ENCODE results near the gene PPHLN1.

PPHLN1 gene

DNA sequence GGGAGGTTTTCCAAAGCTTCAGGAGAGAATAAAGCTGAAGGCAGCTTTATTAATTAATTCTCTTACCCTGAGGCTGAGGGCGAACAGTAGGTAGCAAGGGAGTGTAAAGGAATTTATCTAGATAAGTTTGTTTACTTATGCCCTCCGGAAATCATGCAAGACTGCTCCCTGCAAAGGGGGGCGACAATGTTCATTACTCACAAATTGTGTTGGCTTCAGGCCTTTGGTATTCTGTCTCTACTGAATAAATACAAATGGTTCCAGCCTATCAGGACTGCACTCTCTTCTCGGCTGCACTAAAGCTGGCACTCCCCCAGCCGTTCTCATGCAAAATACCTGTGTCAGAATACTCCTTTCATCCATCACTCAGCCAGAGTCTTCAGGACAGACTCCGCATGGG lies 120.8 kb downstream of the PPHLN1 start:
- DNase-seq: no peak

DNA sequence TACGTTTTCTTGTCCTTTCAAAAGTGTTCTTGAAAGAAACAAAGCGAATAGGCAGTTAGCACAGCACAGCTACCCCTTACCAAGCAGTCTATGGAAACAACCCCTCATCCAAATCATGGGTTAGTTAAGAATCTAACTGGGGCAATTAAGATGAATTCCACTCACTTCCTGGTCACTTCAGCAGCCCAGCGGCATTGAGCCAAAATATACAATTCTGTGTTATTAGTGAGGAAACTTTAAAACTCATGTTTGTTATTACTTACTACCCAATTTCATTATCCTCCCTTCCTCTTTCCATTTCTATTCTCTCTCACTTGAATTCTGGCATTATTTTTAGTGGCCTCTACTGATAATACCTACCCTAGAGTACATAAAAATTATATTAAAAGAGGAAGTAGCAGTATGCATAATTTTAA lies 121.4 kb downstream of the PPHLN1 start:
- no peak for DNase-seq

DNA sequence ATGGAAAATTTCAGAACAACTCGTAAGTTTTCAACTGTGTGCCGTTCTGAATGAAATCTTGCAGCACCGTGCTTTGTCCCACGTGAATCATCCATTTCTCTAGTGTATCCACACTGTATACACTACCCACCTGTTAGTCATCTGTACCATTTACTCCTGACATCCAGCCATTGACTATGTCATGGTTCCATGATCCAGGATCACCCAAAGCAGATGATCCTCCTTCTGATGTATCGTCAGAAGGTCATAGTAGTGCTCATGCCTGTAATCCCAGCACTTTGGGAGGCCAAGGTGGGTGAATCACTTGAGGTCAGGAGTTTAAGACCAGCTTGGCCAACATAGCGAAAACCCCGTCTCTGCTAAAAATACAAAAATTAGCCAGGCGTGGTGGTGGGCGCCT lies 122.9 kb downstream of the PPHLN1 start:
- no peak for DNase-seq

DNA sequence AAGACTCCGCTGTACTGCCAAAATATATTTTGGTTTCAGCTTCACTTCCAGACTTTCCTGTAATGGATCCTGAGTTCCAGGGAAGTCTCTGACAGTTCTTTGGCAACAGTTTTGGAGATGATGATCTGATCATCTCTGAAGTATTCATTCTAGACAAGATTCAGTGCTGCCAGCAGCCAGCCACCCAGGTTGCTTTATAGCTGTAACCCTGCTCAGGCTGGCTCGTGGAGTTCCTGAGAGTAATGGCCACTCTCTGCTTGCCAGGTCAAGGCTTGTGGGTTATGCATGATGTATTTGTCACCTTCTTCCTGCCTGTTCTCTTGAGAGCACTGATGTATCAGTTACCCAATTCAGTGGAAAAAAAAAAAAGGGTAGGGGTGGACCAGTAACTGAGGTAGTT lies 124.3 kb downstream of the PPHLN1 start:
- DNase-seq: no peak

DNA sequence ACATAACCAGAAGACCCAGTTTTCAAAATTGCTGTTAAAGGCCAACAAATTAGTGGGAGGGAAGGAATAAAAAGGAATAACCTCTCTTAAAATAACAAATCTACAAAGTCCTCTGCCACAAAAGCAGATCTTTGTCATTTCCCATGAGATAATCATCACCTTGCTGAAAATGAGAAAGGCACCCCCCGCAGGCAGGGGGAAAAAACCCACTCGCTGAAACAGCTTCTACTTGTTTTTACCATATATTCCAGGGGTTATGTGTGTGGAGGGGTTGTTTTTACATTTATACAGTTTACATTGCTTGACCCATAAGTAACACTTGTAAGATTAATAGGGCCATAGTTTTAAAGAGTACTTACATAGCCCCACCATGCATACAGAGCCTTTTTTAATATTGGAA lies 132.6 kb downstream of the PPHLN1 start:
- DNase-seq: no peak

DNA sequence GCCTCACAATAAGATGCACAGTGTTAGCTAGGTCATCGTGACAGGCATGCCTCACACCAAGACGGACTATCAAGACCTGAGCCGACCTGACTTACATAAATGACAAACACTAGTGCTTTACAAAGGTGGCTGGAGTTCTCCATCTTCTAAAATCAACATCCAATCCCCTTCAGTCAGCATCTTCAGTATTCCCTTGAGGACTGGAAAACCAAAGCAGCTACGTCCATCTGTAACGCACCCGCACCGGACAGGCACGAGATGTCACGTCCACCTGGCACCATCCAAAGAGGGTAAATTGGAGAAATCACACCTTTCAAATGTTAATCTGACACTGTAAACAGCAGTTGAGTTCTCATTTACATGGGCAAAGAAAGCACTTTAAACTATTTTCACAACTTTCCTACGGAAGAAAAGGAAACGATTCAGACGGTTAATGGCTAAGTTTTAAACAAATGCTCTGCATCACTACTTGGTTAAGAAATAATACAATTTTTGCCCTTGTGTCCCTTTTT lies 133.4 kb downstream of the PPHLN1 start:
- no peak for DNase-seq

DNA sequence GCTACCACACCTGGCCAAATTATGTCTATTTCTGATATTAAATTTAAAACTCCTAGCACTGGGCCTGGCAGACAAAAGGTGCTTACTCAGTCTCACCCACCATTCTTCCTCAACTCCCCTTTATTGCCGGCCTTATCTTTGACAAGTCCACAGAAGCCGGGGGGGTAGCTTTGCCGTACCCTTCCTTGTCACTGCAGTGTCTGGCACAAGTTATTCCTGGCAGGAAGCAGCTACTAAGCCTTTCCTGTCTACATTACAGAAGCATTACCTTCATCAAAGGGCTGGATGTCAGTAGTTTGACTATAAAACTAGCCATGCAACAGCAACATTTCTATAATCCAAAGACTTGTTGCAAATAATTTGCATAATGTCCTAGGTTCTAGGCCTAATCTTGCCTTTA lies 136.5 kb downstream of the PPHLN1 start:
- DNase-seq: no peak

DNA sequence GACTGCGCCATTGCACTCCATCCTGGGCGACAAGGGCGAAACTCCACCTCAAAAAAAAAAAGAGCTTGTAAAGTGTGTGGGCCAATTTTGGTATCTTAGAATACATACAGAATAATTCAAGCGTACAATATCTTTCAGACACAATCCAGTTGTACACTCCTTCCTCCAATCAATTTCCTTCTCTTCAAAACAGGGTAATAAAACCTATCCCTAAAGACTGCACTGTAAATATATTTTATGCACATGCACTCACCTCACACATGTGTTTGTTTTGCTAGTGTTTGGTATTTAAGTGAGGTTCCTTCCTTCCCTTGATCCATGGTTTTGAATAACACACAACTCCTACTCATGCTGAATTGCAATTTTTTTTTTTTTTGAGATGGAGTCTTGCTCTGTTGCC lies 137.7 kb downstream of the PPHLN1 start:
- no peak for DNase-seq

DNA sequence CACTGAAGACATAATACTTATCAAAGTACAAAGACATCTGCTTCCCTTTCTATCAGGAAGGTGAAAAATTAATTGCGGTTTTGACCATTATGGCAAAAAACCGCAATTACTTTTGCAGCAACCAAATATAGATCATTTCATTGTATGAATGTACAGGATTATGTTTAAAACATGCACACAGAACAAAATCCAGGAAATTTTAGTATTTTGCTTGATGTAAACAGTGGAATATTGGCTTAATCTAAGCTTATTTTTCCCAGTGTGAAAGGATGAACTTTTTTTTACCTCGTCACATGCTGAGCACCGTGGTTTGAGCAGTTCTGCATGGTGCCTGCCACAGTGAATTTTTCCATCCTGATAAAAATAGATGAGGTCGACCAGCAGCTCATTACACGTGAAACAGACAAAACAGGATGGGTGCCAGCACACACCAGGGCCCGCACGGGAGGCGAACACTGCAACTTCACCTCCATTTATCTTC lies 142.4 kb downstream of the PPHLN1 start:
- no peak for DNase-seq

DNA sequence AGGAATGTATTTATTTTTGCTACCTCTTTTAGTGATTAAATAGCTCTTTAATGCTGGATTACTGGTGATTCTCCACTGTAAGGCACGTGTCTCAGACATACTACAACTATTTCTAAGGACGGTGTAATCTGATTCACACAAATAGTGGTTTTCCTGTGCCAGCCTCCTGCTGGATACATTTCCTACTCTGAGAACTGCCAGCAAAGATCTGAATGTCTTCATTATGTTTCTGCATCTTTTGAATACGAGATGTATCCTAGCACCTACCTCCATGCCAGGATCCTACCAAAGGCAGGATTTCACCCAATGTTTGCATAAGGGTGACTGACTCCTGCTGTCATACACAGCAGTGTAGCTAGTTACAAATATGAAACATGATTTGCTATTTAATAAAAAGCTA lies 143.0 kb downstream of the PPHLN1 start:
- no peak for DNase-seq

DNA sequence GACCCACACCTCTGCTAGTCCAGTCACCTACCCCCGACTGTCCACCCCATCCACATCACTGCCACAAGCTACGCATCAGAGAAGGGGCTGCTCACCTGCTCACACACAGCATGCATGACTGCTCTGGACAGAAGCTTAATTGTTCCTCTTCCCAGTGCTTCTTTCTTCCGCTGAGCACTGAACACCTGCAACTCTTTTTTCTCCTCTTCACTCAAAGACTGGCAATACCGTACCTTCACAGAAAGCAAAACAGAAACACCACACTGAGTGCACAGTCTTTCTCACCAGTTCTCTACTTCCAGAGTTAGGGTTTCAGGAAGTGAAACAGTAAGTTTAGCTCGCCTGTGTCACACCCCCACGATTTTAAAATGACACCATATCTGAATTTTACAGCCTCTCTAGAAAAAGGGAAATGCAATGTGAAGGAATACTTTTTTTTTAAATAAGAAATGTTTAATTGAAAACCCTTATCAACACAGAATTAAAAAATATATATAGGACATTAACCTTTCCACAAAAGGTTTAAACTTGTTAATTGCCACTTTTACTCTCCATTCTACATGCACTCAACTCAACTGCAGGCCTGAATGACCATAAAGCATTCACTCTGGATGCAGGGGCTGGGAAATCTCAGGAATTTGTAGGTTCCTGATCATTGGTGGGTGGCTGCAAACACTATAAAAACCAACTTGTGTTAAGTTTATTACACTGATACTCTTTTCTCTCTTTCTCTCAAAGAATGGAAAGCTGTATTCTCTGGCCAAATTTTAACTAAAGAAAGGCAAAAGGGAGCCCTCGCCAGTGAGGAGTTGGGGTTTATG lies 143.6 kb downstream of the PPHLN1 start:
- DNase-seq: no peak

DNA sequence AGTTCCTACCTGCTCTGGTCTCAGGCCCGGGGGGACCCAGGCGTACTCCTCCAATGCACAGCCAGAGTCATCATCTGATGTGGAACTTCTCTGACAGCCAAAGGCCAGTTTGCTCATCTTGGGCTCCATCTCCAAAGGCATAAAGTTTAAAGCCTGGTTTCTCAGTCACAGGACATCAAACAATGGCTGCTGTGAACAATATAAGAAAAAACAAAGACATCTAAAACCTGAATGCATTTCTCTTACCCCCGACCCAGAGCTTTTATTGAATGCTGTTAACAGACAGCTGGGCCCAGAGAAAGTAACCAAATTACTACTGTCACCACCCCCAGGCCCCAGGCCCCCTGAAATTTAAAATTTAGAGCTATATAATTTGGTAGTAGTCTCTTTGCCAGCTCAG lies 146.4 kb downstream of the PPHLN1 start:
- no peak for DNase-seq

DNA sequence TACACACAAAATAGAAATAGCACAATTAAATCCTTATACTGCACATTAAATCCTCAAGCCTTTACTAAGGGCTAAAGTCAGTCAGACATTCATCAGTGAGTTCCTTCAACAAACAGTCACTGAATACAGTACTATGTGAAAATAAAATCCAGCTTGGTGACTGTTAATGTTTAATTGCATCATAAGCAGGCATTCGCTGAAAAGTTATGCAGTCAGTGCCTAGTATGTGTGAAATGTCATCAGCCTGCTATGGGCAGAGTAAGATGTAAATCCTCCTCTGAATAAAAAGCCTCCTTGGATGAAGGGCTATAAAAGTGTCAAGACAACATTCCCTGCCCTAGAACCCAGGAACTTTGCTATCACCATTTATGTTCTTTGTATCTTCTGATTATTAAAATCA lies 147.2 kb downstream of the PPHLN1 start:
- no peak for DNase-seq

DNA sequence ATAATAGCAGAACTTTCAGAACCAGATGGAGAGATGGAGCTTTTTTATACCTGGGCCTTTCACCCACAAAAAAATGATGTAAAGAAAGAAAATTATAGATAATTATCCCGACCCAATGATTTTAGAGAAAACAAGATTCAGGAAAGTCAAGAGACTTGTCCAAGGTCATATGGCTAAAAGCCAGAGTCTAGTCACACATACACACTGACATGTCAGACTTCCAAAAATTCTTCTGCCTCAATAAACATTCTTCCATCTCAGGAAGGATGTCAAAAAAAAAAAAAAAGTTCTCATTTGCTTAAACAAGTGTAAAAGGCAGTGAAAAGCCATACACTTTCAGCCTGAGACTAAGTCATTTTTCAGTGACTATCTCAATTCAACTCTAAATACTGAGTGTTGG lies 147.6 kb downstream of the PPHLN1 start:
- DNase-seq: no peak

DNA sequence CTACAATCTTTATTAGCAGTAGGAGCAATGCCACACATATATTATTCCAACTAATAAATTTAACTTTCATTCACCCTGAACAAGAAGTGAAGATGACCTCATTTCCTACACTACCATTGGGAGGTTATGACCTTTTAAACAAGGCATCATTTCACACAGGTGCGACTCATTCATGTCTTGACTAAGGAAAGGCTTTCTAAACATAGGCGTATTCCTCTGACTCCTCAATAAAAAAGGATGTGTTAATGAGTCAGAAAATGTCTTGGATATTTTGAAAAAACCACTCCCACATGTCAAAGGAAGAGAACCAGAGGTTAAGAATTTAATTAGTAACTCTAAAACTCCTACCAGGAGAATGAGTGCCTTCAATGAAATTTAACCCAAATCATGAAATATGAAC lies 148.4 kb downstream of the PPHLN1 start:
- DNase-seq: no peak

DNA sequence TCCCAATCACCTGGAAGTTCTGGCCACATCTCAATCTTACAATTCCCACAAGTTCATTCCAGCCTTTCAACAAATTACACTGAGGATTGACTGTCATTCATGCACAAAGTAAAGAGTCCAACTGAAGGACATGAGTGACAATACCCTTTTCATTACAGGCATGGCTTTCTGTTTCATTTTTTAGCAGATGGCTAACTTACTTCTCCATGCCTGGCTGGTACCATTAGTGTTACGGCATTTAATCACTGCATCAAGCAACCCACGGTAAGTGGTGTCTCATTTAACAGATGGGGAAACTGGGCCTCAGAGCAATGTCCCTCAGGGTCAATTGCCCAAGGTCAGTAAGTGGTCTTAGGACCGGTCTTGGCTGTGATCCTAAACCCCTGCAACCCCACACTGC lies 149.1 kb downstream of the PPHLN1 start:
- DNase-seq: no peak

DNA sequence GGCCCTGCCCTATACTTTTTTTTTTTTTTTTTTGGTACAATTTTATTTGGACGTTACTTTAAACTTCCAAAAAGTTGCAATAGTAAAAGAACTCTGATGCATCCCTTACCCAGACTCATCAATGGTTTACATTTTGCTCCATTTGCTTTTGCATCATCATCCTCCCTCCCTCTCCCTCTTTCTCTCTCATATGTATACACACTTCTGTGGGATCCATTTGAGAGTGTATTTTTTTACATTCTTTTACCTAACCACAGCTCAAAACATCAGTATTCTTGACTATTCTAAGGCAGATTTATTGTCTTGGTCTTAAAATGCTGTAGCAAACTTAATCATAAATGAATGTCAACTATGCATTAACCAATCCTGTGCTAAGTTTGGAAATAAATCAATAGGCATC lies 152.0 kb downstream of the PPHLN1 start:
- DNase-seq: no peak

DNA sequence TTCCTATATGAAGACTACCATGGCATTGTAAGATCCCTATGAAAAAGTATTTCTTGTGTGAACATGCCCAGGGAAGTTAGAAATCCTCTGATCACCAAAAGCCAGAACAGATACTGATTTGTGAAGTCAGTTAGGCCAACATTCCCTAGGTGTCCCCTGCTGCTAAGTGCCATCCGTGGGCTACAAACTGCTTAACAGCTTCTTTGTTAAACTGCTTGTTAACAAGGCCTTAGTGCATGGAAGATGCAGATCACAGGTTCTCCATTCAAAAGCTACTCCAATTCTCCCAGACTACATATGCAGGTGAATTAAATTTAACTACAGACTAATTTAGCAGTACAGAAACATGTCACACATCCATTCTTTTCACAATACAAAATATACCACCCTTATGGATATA lies 155.4 kb downstream of the PPHLN1 start:
- DNase-seq: no peak

DNA sequence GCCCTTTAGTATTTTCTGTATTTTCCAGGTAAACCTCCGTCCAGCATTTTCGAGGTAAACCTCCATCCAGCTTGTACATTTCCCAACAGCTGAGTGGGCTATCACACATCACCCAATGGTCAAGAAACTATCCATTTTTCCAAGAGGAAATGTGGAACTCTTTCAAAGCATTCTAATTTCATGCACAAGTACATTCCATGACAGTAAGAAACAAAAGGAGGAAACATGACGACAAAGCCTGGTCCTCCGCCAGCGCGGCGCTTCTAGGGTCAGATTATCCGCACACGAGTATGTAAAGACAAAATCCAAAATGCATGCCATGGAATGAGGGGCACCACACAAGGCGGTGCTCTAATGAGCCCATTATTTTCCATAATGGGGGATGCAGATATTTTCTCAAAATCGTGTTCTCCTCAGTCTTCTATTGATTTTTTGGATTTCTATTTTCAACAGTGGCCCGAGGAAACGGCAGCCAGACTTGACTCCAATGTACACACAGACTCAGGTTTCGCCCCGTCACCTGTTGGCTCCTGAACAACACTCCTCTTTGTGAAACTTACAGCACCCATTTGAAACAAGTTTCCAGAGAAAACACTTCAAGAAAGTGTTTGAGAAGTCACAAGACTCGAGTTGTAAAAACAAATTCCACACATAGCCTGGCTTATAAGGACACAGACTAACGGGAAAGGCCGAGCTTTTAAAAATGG lies 156.2 kb downstream of the PPHLN1 start:
- no peak for DNase-seq

DNA sequence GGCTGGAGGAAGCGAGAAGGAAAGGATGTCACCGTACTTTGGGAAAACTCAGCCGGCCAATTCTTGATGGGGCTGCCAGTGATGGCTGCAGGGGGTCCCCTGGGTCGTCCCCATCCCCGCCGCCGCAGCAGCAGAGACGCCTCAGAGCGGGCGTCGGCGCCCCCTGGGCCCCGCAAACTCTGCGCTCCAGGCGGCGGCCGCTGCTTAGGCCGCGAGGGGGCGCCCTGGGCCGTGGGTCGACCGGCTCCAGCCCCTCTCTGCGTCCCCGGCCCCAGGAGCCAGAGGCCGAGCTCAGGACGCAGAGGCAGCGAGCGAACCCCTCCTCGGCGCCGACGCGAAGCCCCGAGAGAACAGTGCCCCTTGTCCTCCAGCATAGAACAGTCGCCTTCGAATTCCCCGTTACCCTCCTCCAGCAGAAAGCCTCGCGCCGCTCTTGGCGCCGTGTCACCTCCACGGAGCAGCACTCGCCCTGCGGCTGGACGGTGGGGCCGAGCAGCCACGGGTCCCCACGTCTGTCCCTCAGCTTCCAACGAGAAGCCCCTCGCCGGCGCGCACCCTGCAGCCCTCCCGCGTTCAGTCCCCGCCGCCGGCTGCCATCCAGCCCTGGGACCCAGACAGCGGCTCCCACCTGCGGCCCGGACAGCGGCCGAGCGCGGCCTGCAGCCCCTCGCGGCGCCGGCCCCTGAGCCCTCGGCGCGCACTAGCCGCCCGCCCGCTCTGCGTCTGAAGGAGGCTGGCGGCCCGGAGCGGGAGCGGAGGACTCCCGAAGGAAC lies 157.0 kb downstream of the PPHLN1 start:
- DNase-seq: peak; percentile 37

DNA sequence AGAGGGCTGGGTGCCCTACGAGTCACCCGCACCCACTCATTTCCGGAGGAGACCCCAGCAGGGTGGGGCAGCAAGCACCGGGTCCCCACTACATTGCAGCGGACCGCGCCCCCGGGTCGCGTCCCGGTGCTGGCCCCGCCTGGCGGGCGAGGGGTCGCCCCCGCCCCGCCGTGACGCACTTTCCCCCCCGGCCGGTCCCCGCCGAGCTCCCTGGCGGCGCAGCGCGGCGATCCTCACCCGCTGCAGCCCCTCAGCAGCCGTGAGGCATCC lies 157.5 kb downstream of the PPHLN1 start:
- no peak for DNase-seq

DNA sequence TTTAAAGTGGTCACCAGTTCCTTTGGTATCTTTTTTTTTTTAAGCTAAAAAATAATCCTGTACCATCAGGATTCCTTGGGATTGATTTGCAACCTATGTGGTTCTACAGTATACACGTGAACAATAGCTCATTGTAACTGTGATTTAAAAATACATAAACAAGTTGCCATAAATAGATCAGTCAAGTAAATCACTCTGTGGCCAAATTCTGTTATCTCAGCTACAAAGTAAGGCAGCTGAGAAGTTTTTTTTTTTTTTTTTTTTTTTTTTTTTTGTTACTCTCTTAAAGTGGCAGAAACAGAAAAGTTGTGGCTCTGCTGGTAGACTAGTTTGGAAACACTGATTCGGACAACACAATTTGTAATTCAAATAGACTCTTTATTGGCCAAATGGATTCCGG lies 159.0 kb downstream of the PPHLN1 start:
- no peak for DNase-seq

DNA sequence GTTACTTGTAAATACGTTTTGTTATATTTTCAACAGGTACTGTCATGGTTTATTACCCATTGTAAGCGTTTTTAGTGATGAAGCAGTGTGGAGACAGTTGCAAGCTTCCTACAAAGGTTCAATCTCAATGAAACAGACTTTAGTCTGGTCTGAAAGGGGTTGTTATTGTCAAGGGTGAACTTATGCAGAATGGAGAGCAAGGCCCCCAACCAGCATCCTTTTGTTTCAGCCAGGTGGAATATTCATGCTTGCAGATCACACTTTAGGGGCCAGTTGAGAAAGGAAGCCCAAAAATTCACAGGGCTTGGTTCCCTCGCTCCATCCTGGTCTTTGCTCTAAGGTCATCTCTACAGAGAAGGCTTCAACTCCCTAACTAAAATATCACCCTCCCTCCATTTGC lies 159.9 kb downstream of the PPHLN1 start:
- no peak for DNase-seq

DNA sequence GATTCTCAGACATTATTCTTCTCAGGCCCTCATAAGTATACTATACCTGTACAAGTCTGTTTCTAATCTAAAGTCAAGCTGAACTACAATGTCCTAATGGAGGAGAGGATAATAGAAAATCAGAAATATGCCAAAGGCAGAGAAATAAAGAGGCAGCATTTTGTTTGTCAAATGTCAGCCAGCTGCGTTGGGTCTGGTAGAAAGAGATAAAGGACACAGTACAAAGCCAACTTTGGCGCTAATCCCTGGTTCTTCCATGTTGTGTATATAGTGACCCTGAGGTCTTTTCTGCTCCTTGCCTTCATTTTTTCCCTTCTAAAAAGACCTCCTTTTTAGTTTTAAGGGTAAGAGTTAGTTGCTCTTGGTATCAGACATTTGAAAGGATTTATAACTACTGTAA lies 160.4 kb downstream of the PPHLN1 start:
- DNase-seq: no peak

All from NCI-H1092 treated with DMSO at 0.1 percent for 48 hours (cell line).